Esophagus squamous epithelium (tissue), 5 donors: Measurements from ENCODE around the gene TMEM86A. TPM values are rescaled to one million over a fixed set of nuclear protein-coding genes. Genes with fewer than 3 reads are reported as not detected.
"Not testable (repeated sequence)": the region's sequence is repeated elsewhere in the genome, so short reads cannot be mapped to it uniquely, and the experiment has no call there.

Source experiments
- DNase-seq: peaks from one replicate; lab custom pipeline; 2025; lab: John Stamatoyannopoulos, UW
- H3K27ac ChIP-seq, 4 donors: fragments of 200-600 bp; sonication (generic); one replicate each; pipeline ENCODE4 v1.5.1; 2016 to 2019; ENCODE audit warnings: mild to moderate bottlenecking in 1 of 4
- H3K27me3 ChIP-seq, 4 donors: fragments of 200-600 bp; sonication (generic); 1 replicate in 3 of 4; 2 replicates in 1 of 4; pipeline versions ENCODE4 v1.5.1 to v1.6.0; 2017 to 2021; ENCODE audit warnings: antibody characterized with exemption in 1 of 4
- H3K36me3 ChIP-seq, 3 donors: fragments of 200-600 bp; sonication (generic); one replicate each; pipeline ENCODE4 v1.5.1; 2016 to 2019
- H3K4me1 ChIP-seq, 3 donors: fragments of 200-600 bp; sonication (generic); one replicate each; pipeline ENCODE4 v1.5.1; 2017 to 2019
- H3K4me3 ChIP-seq, 4 donors: fragments of 200-600 bp; sonication (generic); 1 replicate in 3 of 4; 2 replicates in 1 of 4; pipeline ENCODE4 v1.5.1; 2016 to 2019; ENCODE audit warnings: mild to moderate bottlenecking in 2 of 4, moderate library complexity in 1 of 4
- H3K9me3 ChIP-seq, 3 donors: fragments of 200-600 bp; sonication (generic); one replicate each; pipeline ENCODE4 v1.5.1; 2016 to 2019
- CTCF ChIP-seq, 6 experiments: fragments of 450-650 bp in 4 of 6; fragments of 200-600 bp in 2 of 6; sonication (generic) in 2 of 6; IDR thresholded peaks; one replicate each; pipeline ENCODE4 v1.5.1; 2016 to 2019; ENCODE audit warnings: antibody characterized with exemption in 6 of 6, mild to moderate bottlenecking in 4 of 6, moderate library complexity in 4 of 6
- POLR2A ChIP-seq, 4 donors: fragments of 450-650 bp; IDR thresholded peaks; one replicate each; pipeline ENCODE4 v1.6.1; 2017; ENCODE audit warnings: antibody characterized with exemption in 4 of 4, mild to moderate bottlenecking in 4 of 4, moderate library complexity in 3 of 4
- WGBS, 2 donors: methylation state at CpG; one replicate each; pipeline ENCODE4 v1.1.5; 2018; 5-methylcytosine and 5-hydroxymethylcytosine counted together
- intact Hi-C: fragments of 100-400 bp; cut with DNase I; formaldehyde crosslinking; loops from one replicate; pipeline ENCODE4 v1.15.0; 2022
- total RNA-seq, 4 donors: library from RNA; depleted of rRNA; stranded (reverse); fragments of >200 nt; gene quantifications; one replicate each; pipeline ENCODE4 v1.1.0, GENCODE V29; 2016
- donor health status: DM: yes; HTN: yes; CAD: no.

TMEM86A gene
- total RNA-seq, 4 donors from 2014 or later, result 0.97 to 4.8 (median 1.5) TPM

GRCh38 chr11:18677560-18677959 is 21.0 kb upstream of the TMEM86A start:
- WGBS, 2 donors, result 100% methylated on average over 1 to 3 of the region's 3 CpGs
- TF ChIP-seq POLR2A (IDR thresholded peaks at IDR 0.05) (no peak), CTCF (IDR thresholded peaks at IDR 0.05) (no peak)
- no peaks in the 10 kb centered on the region for H3K36me3 ChIP-seq
- peak overlapping the region in 2 of 4 donors; percentile 49 to 53 for H3K27ac ChIP-seq
- no peaks in the 10 kb centered on the region for H3K27me3 ChIP-seq
- intact Hi-C loops, result no loop called here
- no peak for DNase-seq
- H3K4me1 ChIP-seq, result peaks cover 0 to 6% (median 0%) of the 10 kb centered on the region in 3 donors
- no peaks in the 10 kb centered on the region for H3K9me3 ChIP-seq
- H3K4me3 ChIP-seq, result no peak overlapping the region

- H3K4me1 ChIP-seq, H3K27ac ChIP-seq, H3K27me3 ChIP-seq, DNase-seq, H3K4me3 ChIP-seq, H3K36me3 ChIP-seq, H3K9me3 ChIP-seq, intact Hi-C loops: not testable (repeated sequence)
- WGBS, 2 donors, result 44 to 62% methylated on average over 1 of the region's 1 CpG
Observed at GRCh38 chr11:18681949-18682348, 16.6 kb upstream of the TMEM86A start.

- no peak for TF ChIP-seq POLR2A (IDR thresholded peaks at IDR 0.05)
- TF ChIP-seq CTCF (IDR thresholded peaks at IDR 0.05), result no peak
- intact Hi-C loops, result no loop called here
- H3K27ac ChIP-seq, result no peak overlapping the region
- WGBS, 2 donors, result 91 to 98% methylated on average over 3 of the region's 3 CpGs
- H3K36me3 ChIP-seq, result no peaks in the 10 kb centered on the region
- H3K9me3 ChIP-seq, result no peaks in the 10 kb centered on the region
- H3K27me3 ChIP-seq, result no peaks in the 10 kb centered on the region
- DNase-seq, result no peak
- no peak overlapping the region for H3K4me3 ChIP-seq
- peaks cover 0 to under 1% (median 0%) of the 10 kb centered on the region in 3 donors for H3K4me1 ChIP-seq
Observed at GRCh38 chr11:18682466-18682865, 16.1 kb upstream of the TMEM86A start.

GRCh38 chr11:18684267-18684666 is 14.3 kb upstream of the TMEM86A start:
- H3K9me3 ChIP-seq, result no peaks in the 10 kb centered on the region
- no peak overlapping the region for H3K4me3 ChIP-seq
- no peak for TF ChIP-seq CTCF (IDR thresholded peaks at IDR 0.05)
- TF ChIP-seq POLR2A (IDR thresholded peaks at IDR 0.05), result no peak
- WGBS, 2 donors, result 27 to 86% methylated on average over 1 of the region's 1 CpG
- H3K36me3 ChIP-seq, result no peaks in the 10 kb centered on the region
- H3K27me3 ChIP-seq, result no peaks in the 10 kb centered on the region
- H3K27ac ChIP-seq, result no peak overlapping the region
- no peak for DNase-seq
- H3K4me1 ChIP-seq, result no peaks in the 10 kb centered on the region
- intact Hi-C loops, result no loop called here

- DNase-seq, H3K4me3 ChIP-seq, H3K9me3 ChIP-seq, H3K4me1 ChIP-seq, H3K36me3 ChIP-seq, H3K27ac ChIP-seq, H3K27me3 ChIP-seq, intact Hi-C loops: not testable (repeated sequence)
- WGBS, 2 donors, result 66 to 82% methylated on average over 4 of the region's 4 CpGs
Observed at GRCh38 chr11:18691467-18692140, 7.0 kb upstream of the TMEM86A start.

GRCh38 chr11:18692941-18693760 is 5.4 kb upstream of the TMEM86A start:
- Histone ChIP-seq H3K4me3 (no peak overlapping the region), H3K9me3 (no peaks in the 10 kb centered on the region), H3K36me3 (no peaks in the 10 kb centered on the region), H3K27ac (no peak overlapping the region), H3K4me1 (peaks cover 0 to 5% (median 0%) of the 10 kb centered on the region in 3 donors), H3K27me3 (no peaks in the 10 kb centered on the region)
- TF ChIP-seq POLR2A (IDR thresholded peaks at IDR 0.05) (no peak), CTCF (IDR thresholded peaks at IDR 0.05) (no peak)
- intact Hi-C loops, result no loop called here
- 58 to 65% methylated on average over 8 of the region's 9 CpGs for WGBS, 2 donors
- no peak for DNase-seq
